ENCODE results near the gene MBNL3. TPM values are rescaled to one million over a fixed set of nuclear protein-coding genes. Genes with fewer than 3 reads are reported as not detected.

Gene MBNL3, protein sequence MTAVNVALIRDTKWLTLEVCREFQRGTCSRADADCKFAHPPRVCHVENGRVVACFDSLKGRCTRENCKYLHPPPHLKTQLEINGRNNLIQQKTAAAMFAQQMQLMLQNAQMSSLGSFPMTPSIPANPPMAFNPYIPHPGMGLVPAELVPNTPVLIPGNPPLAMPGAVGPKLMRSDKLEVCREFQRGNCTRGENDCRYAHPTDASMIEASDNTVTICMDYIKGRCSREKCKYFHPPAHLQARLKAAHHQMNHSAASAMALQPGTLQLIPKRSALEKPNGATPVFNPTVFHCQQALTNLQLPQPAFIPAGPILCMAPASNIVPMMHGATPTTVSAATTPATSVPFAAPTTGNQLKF
- 15.7 and 16.2 TPM in 2 replicates for total RNA-seq

DNA sequence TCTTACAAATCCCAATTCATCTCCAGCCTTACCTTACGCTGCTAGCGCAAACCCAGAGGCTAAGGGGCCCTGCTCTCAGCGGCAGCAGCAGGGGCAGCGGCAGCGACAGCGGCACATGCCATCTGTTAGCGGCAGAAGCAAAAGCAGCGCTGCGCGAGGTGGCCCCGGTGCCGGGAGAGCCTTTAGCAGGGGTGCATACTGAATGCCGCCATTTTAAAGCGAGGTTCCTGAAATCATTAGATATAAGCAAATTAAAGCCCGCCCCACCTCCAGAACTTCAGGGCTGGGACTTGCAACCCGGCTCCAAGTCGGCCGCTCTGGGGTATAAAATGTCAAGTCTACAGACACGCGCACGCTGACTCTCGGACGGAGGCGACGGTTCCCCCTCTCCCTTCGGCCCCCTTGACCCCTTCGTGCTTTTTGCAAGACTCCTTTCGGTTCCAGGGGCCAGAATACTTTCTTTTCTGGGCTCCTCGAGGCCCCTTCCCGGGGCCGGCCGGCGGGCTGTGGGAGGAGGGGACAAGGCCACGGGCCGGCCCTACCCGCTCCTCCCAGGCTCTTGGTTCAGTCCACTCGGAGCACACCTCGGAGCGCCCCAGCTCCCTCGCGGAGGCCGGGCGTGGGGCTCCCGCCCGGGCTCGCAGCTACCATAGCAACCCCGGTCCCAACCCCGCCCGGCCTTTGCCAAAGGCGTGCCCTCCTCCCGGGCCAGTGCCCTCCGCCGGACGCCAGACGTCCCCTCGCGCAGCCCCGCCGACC is at the start of gene MBNL3:
TSS of gene MBNL3 (minus strand) at position 220 of the 759 bp plus-strand sequence. CDS start 49,427 bp downstream, outside the sequence.
- peaks cover 22% of the 10 kb centered on the region for H3K4me1 Mint-ChIP-seq (ENCODE audit: low read depth)
- no peaks in the 10 kb centered on the region for H3K9me3 Mint-ChIP-seq
- H3K4me3 Mint-ChIP-seq (ENCODE audit: low read depth), result peak within 1 kb of the TSS; percentile 94
- H3K27me3 Mint-ChIP-seq (ENCODE audit: low read depth), result no peaks in the 10 kb centered on the region
- H3K27ac Mint-ChIP-seq, result peak within 1 kb of the TSS; percentile 95
- no peaks in the 10 kb centered on the region for H3K36me3 Mint-ChIP-seq (ENCODE audit: low read depth)
- peak; percentile 45 for DNase-seq (ENCODE audit: low spot score)
- intact Hi-C loops (cut with micrococcal nuclease), result loop anchor here (1.0 to 10.0 kb wide), 5 partner anchors 8 to 1686 kb away; no protein-coding TSS in a partner anchor

DNA sequence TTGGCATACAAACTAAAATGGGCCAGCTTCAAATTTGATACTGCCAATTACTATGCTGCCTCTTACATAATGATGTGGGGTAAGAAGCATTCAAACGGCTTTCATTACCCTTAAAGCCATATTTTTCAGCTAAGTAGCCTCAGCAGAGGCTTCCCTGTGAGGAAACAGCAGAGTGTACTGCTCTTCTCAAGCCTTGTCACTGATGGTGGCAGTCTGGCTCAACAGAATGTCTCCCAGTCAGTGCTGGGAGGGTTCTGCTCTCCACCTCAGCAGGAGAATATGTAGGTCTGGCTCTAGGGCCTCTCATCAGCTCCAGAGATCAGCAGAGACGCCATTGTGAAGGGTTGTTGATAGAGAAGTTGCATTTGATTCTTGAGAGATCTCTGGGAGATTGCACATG is 44.6 kb upstream of the MBNL3 start:
- Mint-ChIP-seq H3K27ac (no peak overlapping the region), H3K27me3 (ENCODE audit: low read depth) (peaks cover 6% of the 10 kb centered on the region), H3K4me3 (ENCODE audit: low read depth) (no peak overlapping the region), H3K9me3 (no peaks in the 10 kb centered on the region), H3K36me3 (ENCODE audit: low read depth) (no peaks in the 10 kb centered on the region), H3K4me1 (ENCODE audit: low read depth) (peaks cover 8% of the 10 kb centered on the region)
- DNase-seq (ENCODE audit: low spot score), result no peak
- intact Hi-C loops (cut with micrococcal nuclease), result no loop called here

DNA sequence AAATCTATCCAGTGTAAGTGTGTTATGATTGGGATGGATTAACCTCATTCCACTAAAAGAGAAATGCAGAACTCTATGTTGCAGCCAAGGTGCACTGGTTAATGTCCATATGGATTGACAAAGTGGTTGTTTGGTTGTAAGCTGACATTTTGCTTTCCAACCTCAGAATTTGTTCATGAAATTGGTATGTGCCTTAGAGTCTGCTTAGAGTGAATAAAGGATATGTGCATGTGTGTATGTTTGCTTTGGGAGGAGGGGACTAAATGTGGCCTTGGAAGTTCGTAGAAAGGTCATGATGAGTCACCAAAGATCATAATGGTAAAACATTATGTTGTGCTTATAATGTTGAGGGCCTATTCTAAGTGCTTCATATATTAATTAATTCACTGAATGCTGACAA is 44.1 kb upstream of the MBNL3 start:
- intact Hi-C loops (cut with micrococcal nuclease), result no loop called here
- Mint-ChIP-seq H3K27ac (no peak overlapping the region), H3K36me3 (ENCODE audit: low read depth) (no peaks in the 10 kb centered on the region), H3K4me3 (ENCODE audit: low read depth) (no peak overlapping the region), H3K27me3 (ENCODE audit: low read depth) (peaks cover 11% of the 10 kb centered on the region), H3K4me1 (ENCODE audit: low read depth) (peaks cover 8% of the 10 kb centered on the region), H3K9me3 (no peaks in the 10 kb centered on the region)
- DNase-seq (ENCODE audit: low spot score), result no peak

DNA sequence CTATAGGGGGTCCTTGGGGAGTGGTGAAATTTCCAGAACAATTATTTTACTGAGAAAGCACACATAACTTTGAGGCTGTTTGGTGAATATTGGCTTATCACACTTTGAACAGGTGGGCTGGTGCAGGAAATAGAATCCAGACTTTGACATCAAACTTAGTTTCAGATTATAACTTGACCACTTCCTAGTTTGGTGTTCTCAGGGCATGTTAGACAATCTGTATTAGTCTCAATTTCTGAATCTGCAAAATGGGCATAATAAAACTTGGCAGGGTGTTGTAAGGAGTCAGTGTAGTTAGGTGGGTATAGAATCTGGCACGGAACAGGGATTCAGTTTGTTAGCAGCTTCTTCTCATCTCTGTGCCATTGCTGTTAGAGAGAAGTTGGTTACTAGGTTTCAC is 43.3 kb upstream of the MBNL3 start:
- H3K36me3 Mint-ChIP-seq (ENCODE audit: low read depth), result no peaks in the 10 kb centered on the region
- peaks cover 8% of the 10 kb centered on the region for H3K4me1 Mint-ChIP-seq (ENCODE audit: low read depth)
- DNase-seq (ENCODE audit: low spot score), result no peak
- H3K27me3 Mint-ChIP-seq (ENCODE audit: low read depth), result peaks cover 13% of the 10 kb centered on the region
- H3K27ac Mint-ChIP-seq, result no peak overlapping the region
- no peaks in the 10 kb centered on the region for H3K9me3 Mint-ChIP-seq
- intact Hi-C loops (cut with micrococcal nuclease), result no loop called here
- no peak overlapping the region for H3K4me3 Mint-ChIP-seq (ENCODE audit: low read depth)

DNA sequence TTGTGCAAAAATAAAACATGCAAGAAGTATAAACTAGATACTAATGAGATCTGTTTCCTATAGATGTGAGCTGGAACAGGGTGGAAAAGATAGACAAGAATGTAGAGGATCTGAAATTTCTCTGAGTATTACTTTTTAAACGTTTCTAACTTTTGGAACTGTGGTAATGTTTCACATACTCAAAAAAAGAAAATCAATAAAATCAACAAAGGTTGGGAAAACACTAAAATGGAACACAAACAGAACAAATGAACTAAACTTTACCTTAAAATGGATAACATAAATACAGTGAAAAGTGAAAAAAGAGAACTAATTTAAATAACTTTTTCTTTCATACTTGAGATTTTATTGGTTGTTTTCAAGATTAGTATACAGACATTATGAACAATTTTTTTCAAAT is 32.0 kb upstream of the MBNL3 start:
- DNase-seq (ENCODE audit: low spot score), result no peak
- no peak overlapping the region for H3K27ac Mint-ChIP-seq
- no peaks in the 10 kb centered on the region for H3K4me1 Mint-ChIP-seq (ENCODE audit: low read depth)
- H3K36me3 Mint-ChIP-seq (ENCODE audit: low read depth), result no peaks in the 10 kb centered on the region
- peaks cover 6% of the 10 kb centered on the region for H3K27me3 Mint-ChIP-seq (ENCODE audit: low read depth)
- intact Hi-C loops (cut with micrococcal nuclease), result no loop called here
- H3K9me3 Mint-ChIP-seq, result no peaks in the 10 kb centered on the region
- H3K4me3 Mint-ChIP-seq (ENCODE audit: low read depth), result no peak overlapping the region

DNA sequence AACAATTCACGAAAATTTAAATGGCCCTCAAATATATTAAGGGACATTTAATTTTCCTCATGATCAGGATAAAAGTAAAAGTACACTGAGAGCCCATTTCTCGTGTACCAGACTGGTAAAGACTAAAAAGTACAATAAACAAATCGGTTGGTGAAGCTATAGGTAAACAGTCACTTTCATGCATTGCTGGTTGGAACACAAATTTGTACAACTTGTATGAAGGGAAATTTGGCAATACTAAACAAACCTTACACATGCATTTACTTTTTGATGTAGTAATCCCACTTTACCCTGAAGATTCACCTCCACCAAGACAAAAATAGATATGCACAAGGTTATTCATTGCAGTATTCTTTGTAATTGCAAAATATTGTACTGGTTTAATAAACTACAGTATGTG is 31.4 kb upstream of the MBNL3 start:
- Mint-ChIP-seq H3K36me3 (ENCODE audit: low read depth) (no peaks in the 10 kb centered on the region), H3K9me3 (no peaks in the 10 kb centered on the region), H3K4me1 (ENCODE audit: low read depth) (no peaks in the 10 kb centered on the region), H3K27me3 (ENCODE audit: low read depth) (peaks cover 6% of the 10 kb centered on the region), H3K27ac (no peak overlapping the region), H3K4me3 (ENCODE audit: low read depth) (no peak overlapping the region)
- DNase-seq (ENCODE audit: low spot score), result no peak
- intact Hi-C loops (cut with micrococcal nuclease), result no loop called here

DNA sequence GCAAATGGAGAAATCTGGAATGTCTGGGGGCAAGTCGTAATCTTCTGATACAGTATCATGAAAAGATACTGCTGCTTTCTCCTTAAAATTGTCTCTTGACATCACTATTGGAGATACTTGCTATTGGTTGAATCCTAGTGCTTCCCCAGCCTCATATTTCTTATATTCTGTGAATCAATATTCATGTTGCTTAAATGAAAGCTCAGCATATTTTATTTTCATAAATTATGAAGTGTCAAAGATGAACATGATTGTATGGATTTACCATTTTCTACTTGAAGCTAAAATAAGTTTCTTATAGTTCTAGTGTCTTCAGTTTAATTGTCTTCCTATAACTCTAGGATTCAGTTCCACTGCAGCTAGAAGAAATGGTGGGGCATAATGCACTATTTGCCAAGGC is 29.6 kb upstream of the MBNL3 start:
- no peak for DNase-seq (ENCODE audit: low spot score)
- intact Hi-C loops (cut with micrococcal nuclease), result no loop called here
- Mint-ChIP-seq H3K27me3 (ENCODE audit: low read depth) (peaks cover 9% of the 10 kb centered on the region), H3K9me3 (no peaks in the 10 kb centered on the region), H3K27ac (no peak overlapping the region), H3K4me3 (ENCODE audit: low read depth) (no peak overlapping the region), H3K36me3 (ENCODE audit: low read depth) (no peaks in the 10 kb centered on the region), H3K4me1 (ENCODE audit: low read depth) (no peaks in the 10 kb centered on the region)

DNA sequence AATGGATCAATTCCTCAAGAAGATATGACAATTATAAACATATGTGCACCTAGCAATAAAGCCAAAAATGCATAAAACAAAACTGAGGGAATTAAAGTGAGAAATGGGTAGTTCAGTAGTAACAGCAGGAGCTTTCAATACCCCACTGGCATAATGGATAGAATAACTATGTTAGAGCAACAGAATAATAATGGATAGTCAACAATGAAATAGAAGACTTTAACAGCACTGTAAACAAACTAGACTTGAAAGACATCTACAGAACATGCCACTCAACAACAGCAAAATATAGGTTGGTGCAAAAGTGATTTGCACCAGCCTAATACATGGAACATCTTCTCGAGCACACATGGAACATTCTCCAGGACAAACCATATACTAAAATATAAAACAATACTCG is 20.0 kb upstream of the MBNL3 start:
- Mint-ChIP-seq H3K9me3 (no peaks in the 10 kb centered on the region), H3K4me3 (ENCODE audit: low read depth) (no peak overlapping the region), H3K36me3 (ENCODE audit: low read depth) (no peaks in the 10 kb centered on the region), H3K27ac (no peak overlapping the region), H3K4me1 (ENCODE audit: low read depth) (no peaks in the 10 kb centered on the region), H3K27me3 (ENCODE audit: low read depth) (peaks cover 12% of the 10 kb centered on the region)
- intact Hi-C loops (cut with micrococcal nuclease), result no loop called here
- DNase-seq (ENCODE audit: low spot score), result no peak

DNA sequence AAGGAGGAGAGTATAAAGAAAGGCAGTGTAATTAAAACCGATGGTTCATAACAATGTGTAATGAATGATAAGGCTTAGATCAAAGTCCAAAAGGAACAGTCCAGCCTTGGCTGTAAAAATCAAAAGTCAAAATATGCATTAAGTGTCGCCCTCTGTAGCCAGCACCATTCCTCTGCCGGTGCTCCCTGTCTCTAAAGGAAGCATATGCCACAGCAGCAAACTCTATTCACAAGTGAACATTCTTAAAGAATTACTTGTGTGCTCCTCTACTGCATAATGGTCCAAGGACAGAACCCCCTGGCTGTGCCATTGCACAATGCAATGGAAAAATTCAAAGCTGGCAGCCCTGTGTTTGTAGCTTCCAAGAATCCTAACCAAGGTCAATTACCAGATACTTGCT is 16.3 kb upstream of the MBNL3 start:
- no peak for DNase-seq (ENCODE audit: low spot score)
- intact Hi-C loops (cut with micrococcal nuclease), result no loop called here
- no peaks in the 10 kb centered on the region for H3K9me3 Mint-ChIP-seq
- H3K36me3 Mint-ChIP-seq (ENCODE audit: low read depth), result no peaks in the 10 kb centered on the region
- no peaks in the 10 kb centered on the region for H3K4me1 Mint-ChIP-seq (ENCODE audit: low read depth)
- H3K27me3 Mint-ChIP-seq (ENCODE audit: low read depth), result peaks cover 6% of the 10 kb centered on the region
- no peak overlapping the region for H3K4me3 Mint-ChIP-seq (ENCODE audit: low read depth)
- H3K27ac Mint-ChIP-seq, result no peak overlapping the region

DNA sequence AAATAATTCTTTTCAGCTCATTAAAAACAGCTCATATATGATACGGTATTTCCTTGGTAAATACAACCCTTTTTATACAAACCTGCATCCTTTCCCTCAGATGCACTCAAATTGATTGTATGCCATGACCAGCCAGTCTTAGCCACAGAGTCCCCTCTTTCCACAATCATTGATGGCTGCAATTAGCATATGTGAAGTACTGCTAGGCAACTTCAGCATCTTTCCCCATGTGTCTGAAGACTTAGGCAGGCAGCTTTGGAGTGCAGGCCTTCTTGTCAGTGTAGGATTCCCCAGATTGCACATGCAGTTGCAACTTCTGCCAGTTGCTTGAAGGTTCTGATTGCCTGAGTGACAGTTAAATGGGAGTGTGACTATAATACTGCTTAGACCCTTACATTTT is 15.6 kb upstream of the MBNL3 start:
- Mint-ChIP-seq H3K36me3 (ENCODE audit: low read depth) (no peaks in the 10 kb centered on the region), H3K27ac (no peak overlapping the region), H3K4me1 (ENCODE audit: low read depth) (no peaks in the 10 kb centered on the region), H3K4me3 (ENCODE audit: low read depth) (no peak overlapping the region), H3K27me3 (ENCODE audit: low read depth) (peaks cover 6% of the 10 kb centered on the region), H3K9me3 (no peaks in the 10 kb centered on the region)
- intact Hi-C loops (cut with micrococcal nuclease), result no loop called here
- no peak for DNase-seq (ENCODE audit: low spot score)

DNA sequence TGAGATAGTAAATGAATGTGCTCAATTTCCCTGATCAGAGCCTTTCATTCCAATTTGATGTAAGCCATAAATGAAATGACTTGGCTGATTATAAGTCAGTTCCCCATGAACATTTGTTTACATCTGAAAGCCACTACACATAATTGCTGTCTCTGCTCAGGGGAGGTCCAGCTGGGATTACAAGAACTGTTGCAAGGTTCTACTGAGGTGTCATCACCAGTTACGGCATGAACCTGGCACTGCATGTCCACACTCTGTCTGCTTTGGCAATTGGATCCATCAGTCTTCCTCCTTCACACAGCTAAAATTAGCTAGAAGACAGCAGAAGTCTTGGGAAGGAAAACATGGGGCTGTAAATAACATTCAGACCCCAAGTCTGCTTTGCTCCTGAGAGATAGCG is 12.8 kb upstream of the MBNL3 start:
- H3K36me3 Mint-ChIP-seq (ENCODE audit: low read depth), result no peaks in the 10 kb centered on the region
- H3K9me3 Mint-ChIP-seq, result no peaks in the 10 kb centered on the region
- no peak overlapping the region for H3K4me3 Mint-ChIP-seq (ENCODE audit: low read depth)
- H3K4me1 Mint-ChIP-seq (ENCODE audit: low read depth), result no peaks in the 10 kb centered on the region
- H3K27me3 Mint-ChIP-seq (ENCODE audit: low read depth), result peaks cover 17% of the 10 kb centered on the region
- DNase-seq (ENCODE audit: low spot score), result no peak
- intact Hi-C loops (cut with micrococcal nuclease), result no loop called here
- no peak overlapping the region for H3K27ac Mint-ChIP-seq

DNA sequence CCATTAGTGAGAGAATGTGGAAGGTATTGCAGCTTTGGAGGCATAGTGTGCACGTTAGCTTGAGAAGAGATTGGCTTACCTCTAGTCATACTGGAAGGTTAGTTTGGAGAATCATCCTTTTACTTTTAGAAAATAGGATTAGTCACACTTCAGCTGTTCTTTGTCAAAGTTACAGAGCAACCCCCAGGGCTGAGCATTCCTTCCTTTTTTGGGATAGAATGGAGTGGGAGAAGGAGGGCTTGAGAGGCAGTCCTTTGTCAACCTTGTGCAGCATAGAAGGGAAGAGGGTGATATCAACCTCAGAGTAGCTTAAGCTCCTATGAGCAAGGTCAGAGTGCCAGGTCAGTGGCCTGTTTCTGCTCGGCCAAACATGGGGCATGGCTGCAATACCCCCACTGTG is 8.6 kb upstream of the MBNL3 start:
- Mint-ChIP-seq H3K9me3 (no peaks in the 10 kb centered on the region), H3K27me3 (ENCODE audit: low read depth) (peaks cover 25% of the 10 kb centered on the region), H3K36me3 (ENCODE audit: low read depth) (no peaks in the 10 kb centered on the region), H3K4me1 (ENCODE audit: low read depth) (no peaks in the 10 kb centered on the region), H3K27ac (no peak overlapping the region), H3K4me3 (ENCODE audit: low read depth) (no peak overlapping the region)
- DNase-seq (ENCODE audit: low spot score), result no peak
- intact Hi-C loops (cut with micrococcal nuclease), result no loop called here

DNA sequence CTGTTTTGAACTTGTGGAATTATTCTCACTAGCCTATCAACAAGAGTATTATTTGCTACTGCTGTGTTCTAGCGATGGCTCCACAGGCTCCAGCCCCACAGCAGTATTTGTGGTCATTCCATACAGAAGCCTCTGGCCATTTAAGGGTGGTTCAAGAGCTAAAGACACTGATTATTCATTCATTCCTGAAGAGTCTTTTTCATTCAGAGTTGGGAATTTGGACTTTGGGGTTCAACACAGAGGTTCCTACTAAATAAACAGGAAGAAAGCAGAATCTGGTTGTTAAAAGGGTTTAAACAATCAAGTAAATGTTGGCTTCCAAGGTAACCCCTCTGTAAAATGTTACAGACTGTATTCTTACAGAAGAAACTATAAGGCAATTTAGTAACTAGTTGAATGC is 4.3 kb upstream of the MBNL3 start:
- H3K27me3 Mint-ChIP-seq (ENCODE audit: low read depth), result peaks cover 21% of the 10 kb centered on the region
- H3K4me3 Mint-ChIP-seq (ENCODE audit: low read depth), result no peak overlapping the region
- H3K9me3 Mint-ChIP-seq, result no peaks in the 10 kb centered on the region
- peaks cover 10% of the 10 kb centered on the region for H3K4me1 Mint-ChIP-seq (ENCODE audit: low read depth)
- no peaks in the 10 kb centered on the region for H3K36me3 Mint-ChIP-seq (ENCODE audit: low read depth)
- no peak for DNase-seq (ENCODE audit: low spot score)
- no peak overlapping the region for H3K27ac Mint-ChIP-seq
- intact Hi-C loops (cut with micrococcal nuclease), result loop anchor here (5.0 kb wide), 1 partner anchor 661 kb away; no protein-coding TSS in a partner anchor

Measured in activated T-helper 2 cell treated with anti-CD3 and anti-CD28 coated beads, Interferon-gamma antibody, Interleukin-2, Interleukin-4, amounts not matched to agents 10 μg/mL and 5 μg/mL and 100 μg/mL, durations not matched to agents 14 hours and 24 hours and 36 hours (primary cell).